NB4 (cell line): ENCODE data around the gene CCDC178.

ENCODE experiments used
- MYC ChIP-seq: IDR thresholded peaks from 2 replicates; pipeline ENCODE4 v1.6.1; 2011; ENCODE audit warnings: low read depth, low read length
- POLR2A ChIP-seq: IDR thresholded peaks from 2 replicates; pipeline ENCODE4 v1.6.1; 2011; ENCODE audit warnings: mild to moderate bottlenecking; ENCODE audit not compliant: insufficient read length; ENCODE audit errors: extremely low read depth
- TF ChIP-seq, protein P1 (sequence below): IDR thresholded peaks from one replicate; pipeline ENCODE4 v1.5.1; 2012; ENCODE audit warnings: low read depth, low read length
- TF ChIP-seq, protein P2 (sequence below): IDR thresholded peaks from 2 replicates; pipeline ENCODE4 v1.6.1; 2011; ENCODE audit warnings: low read depth, low read length

DNA sequence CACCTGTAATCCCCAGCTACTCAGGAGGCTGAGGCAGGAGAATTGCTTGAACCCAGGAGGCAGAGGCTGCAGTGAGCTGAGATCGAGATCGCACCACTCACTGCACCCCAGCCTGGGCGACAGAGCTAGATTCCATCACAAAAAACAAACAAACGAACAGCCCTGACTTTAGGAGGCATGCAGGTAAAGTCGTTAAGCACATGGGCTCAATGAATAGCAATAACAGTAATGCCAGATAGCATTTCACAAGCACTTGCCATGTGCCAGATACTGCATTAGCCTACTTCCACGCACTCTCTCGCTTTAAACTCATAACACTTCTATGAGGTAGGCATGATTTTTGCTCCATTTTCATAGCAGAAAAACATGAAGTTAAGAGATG is 532.1 kb downstream of the CCDC178 start:
- TF ChIP-seq, protein P1, sequence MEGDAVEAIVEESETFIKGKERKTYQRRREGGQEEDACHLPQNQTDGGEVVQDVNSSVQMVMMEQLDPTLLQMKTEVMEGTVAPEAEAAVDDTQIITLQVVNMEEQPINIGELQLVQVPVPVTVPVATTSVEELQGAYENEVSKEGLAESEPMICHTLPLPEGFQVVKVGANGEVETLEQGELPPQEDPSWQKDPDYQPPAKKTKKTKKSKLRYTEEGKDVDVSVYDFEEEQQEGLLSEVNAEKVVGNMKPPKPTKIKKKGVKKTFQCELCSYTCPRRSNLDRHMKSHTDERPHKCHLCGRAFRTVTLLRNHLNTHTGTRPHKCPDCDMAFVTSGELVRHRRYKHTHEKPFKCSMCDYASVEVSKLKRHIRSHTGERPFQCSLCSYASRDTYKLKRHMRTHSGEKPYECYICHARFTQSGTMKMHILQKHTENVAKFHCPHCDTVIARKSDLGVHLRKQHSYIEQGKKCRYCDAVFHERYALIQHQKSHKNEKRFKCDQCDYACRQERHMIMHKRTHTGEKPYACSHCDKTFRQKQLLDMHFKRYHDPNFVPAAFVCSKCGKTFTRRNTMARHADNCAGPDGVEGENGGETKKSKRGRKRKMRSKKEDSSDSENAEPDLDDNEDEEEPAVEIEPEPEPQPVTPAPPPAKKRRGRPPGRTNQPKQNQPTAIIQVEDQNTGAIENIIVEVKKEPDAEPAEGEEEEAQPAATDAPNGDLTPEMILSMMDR, result no peak
- TF ChIP-seq POLR2A (no peak), MYC (no peak)
- TF ChIP-seq, protein P2, sequence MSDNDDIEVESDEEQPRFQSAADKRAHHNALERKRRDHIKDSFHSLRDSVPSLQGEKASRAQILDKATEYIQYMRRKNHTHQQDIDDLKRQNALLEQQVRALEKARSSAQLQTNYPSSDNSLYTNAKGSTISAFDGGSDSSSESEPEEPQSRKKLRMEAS, result no peak
